Measurements from ENCODE around the gene ZCCHC17. TPM values are rescaled to one million over a fixed set of nuclear protein-coding genes. Genes with fewer than 3 reads are reported as not detected.

ZCCHC17 gene
- total and polyA plus RNA-seq, 11 donors = 10.1 to 29.5 (median 12.1) TPM

DNA sequence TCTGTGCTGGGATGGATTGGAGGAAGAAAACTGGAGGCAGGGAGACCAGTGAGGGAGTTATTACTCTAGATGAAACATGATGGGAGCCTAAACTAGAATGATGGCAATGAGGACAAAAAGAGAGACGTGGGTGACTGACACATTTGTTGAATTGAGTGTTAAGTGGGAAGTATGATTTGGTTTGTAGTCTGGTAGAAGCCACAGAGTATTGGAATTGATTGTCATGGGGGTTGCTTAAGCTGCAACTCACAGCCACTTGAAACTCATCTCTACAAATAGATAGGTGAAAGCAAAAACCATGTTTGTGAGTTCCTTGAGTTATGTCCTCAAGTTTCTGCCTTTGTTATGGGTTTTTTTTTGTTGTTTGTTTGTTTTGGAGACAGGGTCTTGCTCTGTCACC is 47.7 kb downstream of the ZCCHC17 start:
- no peaks in the 10 kb centered on the region for H3K4me1 ChIP-seq
- intact Hi-C loops (cut with DNase I) = loop anchor here in 1 of 10 donors (10.0 kb wide), 1 partner anchor 160 kb away; no protein-coding TSS in a partner anchor
- H3K9me3 ChIP-seq = no peaks in the 10 kb centered on the region
- 50 to 95% (median 88%) methylated on average over 1 of the region's 1 CpG for WGBS, 4 donors
- no peak for ATAC-seq
- no peak for TF ChIP-seq POLR2A (IDR thresholded peaks at IDR 0.05)
- TF ChIP-seq, protein P1, sequence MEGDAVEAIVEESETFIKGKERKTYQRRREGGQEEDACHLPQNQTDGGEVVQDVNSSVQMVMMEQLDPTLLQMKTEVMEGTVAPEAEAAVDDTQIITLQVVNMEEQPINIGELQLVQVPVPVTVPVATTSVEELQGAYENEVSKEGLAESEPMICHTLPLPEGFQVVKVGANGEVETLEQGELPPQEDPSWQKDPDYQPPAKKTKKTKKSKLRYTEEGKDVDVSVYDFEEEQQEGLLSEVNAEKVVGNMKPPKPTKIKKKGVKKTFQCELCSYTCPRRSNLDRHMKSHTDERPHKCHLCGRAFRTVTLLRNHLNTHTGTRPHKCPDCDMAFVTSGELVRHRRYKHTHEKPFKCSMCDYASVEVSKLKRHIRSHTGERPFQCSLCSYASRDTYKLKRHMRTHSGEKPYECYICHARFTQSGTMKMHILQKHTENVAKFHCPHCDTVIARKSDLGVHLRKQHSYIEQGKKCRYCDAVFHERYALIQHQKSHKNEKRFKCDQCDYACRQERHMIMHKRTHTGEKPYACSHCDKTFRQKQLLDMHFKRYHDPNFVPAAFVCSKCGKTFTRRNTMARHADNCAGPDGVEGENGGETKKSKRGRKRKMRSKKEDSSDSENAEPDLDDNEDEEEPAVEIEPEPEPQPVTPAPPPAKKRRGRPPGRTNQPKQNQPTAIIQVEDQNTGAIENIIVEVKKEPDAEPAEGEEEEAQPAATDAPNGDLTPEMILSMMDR (IDR thresholded peaks at IDR 0.05) = no peak
- H3K27ac ChIP-seq = no peak overlapping the region
- no peak overlapping the region for H3K4me3 ChIP-seq
- H3K27me3 ChIP-seq = no peaks in the 10 kb centered on the region
- peaks cover 0 to 75% (median 53%) of the 10 kb centered on the region in 9 donors for H3K36me3 ChIP-seq
- no peak for DNase-seq

DNA sequence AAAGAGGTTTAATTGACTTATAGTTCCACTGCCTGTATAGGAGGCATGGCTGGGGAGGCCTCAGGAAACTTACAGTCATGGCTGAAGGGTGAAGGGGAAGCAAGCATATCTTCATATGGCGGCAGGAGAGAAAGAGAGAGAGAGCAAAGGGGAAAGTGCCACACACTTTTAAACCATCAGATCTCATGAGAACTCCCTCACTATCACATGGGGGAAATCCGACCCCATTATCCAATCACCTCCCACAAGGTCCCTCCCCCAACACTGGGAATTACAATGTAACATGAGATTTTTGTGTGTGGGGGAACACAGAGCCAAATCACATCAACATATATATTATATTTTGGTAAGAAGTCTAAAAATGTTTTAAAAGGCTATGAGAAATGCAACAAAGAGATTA is 48.8 kb downstream of the ZCCHC17 start:
- no peak overlapping the region for H3K4me3 ChIP-seq
- no peaks in the 10 kb centered on the region for H3K27me3 ChIP-seq
- intact Hi-C loops (cut with DNase I) = loop anchor here in 1 of 10 donors (10.0 kb wide), 1 partner anchor 161 kb away; no protein-coding TSS in a partner anchor
- DNase-seq (no peak), ATAC-seq (no peak)
- H3K36me3 ChIP-seq = peaks cover 0 to 77% (median 59%) of the 10 kb centered on the region in 9 donors
- TF ChIP-seq POLR2A (IDR thresholded peaks at IDR 0.05) = no peak
- TF ChIP-seq, protein P1 (IDR thresholded peaks at IDR 0.05) = no peak
- WGBS, 4 donors = 94 to 96% (median 95%) methylated on average over 2 of the region's 2 CpGs
- H3K27ac ChIP-seq = no peak overlapping the region
- H3K9me3 ChIP-seq = no peaks in the 10 kb centered on the region
- H3K4me1 ChIP-seq = no peaks in the 10 kb centered on the region

DNA sequence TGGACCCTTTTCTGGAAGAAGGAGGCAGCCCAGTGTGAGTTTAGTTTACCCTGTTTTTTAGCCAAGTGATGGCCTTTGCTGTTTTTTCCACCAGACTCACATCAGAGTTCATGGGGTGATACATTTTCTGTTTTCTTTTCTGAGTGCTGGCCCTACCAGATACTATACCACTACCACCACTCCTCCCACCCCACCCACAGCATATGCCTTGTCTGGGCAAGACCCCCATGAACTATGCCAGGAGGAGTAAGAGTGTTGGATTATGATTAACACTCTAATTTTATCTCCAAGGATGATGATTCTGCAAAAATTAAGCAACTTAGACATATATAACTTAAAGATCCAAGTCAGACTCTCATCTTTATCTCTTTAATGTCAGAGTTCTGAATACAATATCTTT is 50.0 kb downstream of the ZCCHC17 start:
- DNase-seq = no peak
- peaks cover 0 to 83% (median 61%) of the 10 kb centered on the region in 9 donors for H3K36me3 ChIP-seq
- no peaks in the 10 kb centered on the region for H3K9me3 ChIP-seq
- H3K4me3 ChIP-seq = no peak overlapping the region
- no peak for ATAC-seq
- H3K27ac ChIP-seq = no peak overlapping the region
- no peak for TF ChIP-seq POLR2A (IDR thresholded peaks at IDR 0.05)
- TF ChIP-seq, protein P1 (IDR thresholded peaks at IDR 0.05) = no peak
- H3K4me1 ChIP-seq = no peaks in the 10 kb centered on the region
- no peaks in the 10 kb centered on the region for H3K27me3 ChIP-seq
- intact Hi-C loops (cut with DNase I) = loop anchor here in 1 of 10 donors (10.0 kb wide), 1 partner anchor 162 kb away; no protein-coding TSS in a partner anchor

DNA sequence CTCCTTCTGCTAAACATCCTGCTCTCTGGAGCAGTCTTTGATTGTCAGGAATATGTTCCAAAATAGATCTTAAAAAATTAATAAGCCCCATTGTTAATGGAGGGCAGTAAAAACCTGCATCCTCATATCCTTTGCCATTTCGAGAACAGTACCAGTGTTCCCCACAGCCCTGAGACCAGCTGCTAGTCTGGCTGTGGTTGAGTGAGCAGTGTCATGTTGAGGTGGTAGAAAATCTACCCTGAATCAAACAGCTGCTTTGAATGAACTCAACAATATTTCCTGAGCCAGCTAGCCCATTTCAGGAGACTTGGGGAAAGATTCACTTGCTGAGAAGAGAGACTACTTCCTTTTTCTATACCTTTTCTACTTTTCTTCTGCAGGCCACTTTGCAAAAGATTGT is 51.6 kb downstream of the ZCCHC17 start:
- Histone ChIP-seq H3K4me1 (no peaks in the 10 kb centered on the region), H3K27me3 (no peaks in the 10 kb centered on the region), H3K36me3 (peaks cover 0 to 95% (median 75%) of the 10 kb centered on the region in 9 donors), H3K27ac (no peak overlapping the region), H3K9me3 (peaks cover 0 to under 1% (median 0%) of the 10 kb centered on the region in 12 donors), H3K4me3 (no peak overlapping the region)
- no peak for ATAC-seq
- no peak for TF ChIP-seq POLR2A (IDR thresholded peaks at IDR 0.05)
- intact Hi-C loops (cut with DNase I) = loop anchor here in 1 of 10 donors (10.0 kb wide), 1 partner anchor 164 kb away; no protein-coding TSS in a partner anchor
- no peak for DNase-seq
- WGBS, 4 donors = 88 to 94% (median 92%) methylated on average over 1 of the region's 1 CpG

DNA sequence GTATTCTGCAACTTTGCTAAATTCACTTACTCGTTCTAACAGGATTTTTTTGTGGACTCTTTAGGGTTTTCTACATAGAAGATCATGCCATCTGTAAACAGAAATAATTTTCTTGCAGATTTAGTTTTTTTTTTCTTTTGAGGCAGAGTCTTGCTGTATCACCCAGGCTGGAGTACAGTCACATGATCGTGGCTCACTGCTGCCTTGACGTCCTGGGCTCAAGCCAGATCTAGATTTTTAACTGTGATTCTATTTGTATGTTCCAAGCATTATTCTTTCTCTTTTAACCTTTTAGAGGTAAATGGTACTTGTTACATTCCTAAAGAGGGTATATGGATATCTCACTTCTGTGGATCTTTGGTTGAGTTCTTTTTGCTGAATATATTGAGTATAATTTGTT is 57.5 kb downstream of the ZCCHC17 start:
- intact Hi-C loops (cut with DNase I) = no loop called here
- peaks cover 0 to 90% (median 58%) of the 10 kb centered on the region in 9 donors for H3K36me3 ChIP-seq

More for the DNA sequence above, 57.5 kb downstream of the ZCCHC17 start:
- no peak overlapping the region for H3K27ac ChIP-seq
- H3K9me3 ChIP-seq = peaks cover 0 to 5% (median 0%) of the 10 kb centered on the region in 12 donors
- no peak for TF ChIP-seq POLR2A (IDR thresholded peaks at IDR 0.05)
- TF ChIP-seq, protein P1 (IDR thresholded peaks at IDR 0.05) = no peak
- DNase-seq (no peak), ATAC-seq (no peak)
- no peaks in the 10 kb centered on the region for H3K27me3 ChIP-seq
- H3K4me3 ChIP-seq = no peak overlapping the region
- 55 to 60% (median 57%) methylated on average over 3 of the region's 3 CpGs for WGBS, 4 donors
- no peaks in the 10 kb centered on the region for H3K4me1 ChIP-seq
